GM19239 (cell line): ENCODE measurements around the gene STAT2.
A peak's percentile ranks its signal among the peaks of the same experiment; 100 is the strongest.
"Not testable (repeated sequence)": the region's sequence is repeated elsewhere in the genome, so short reads cannot be mapped to it uniquely, and the experiment has no call there.

Experiments used
- DNase-seq: peaks from one replicate; pipeline ENCODE4 v3.0.0; 2011; ENCODE audit warnings: low spot score; ENCODE audit not compliant: insufficient read length
- FAIRE-seq: peaks from 2 replicates; lab custom pipeline; 2011; peaks lifted over from hg19 to GRCh38; lab: Jason Lieb, UNC

The STAT2 gene

GRCh38 chr12:56362130-56363059 lies 2.5 kb upstream of the STAT2 start, which contains the start of gene APOF:
Gene APOF (minus strand): TSS chr12:56362857. CDS start chr12:56362745, 112 bp downstream.
- FAIRE-seq (no peak), DNase-seq (no peak)

DNA sequence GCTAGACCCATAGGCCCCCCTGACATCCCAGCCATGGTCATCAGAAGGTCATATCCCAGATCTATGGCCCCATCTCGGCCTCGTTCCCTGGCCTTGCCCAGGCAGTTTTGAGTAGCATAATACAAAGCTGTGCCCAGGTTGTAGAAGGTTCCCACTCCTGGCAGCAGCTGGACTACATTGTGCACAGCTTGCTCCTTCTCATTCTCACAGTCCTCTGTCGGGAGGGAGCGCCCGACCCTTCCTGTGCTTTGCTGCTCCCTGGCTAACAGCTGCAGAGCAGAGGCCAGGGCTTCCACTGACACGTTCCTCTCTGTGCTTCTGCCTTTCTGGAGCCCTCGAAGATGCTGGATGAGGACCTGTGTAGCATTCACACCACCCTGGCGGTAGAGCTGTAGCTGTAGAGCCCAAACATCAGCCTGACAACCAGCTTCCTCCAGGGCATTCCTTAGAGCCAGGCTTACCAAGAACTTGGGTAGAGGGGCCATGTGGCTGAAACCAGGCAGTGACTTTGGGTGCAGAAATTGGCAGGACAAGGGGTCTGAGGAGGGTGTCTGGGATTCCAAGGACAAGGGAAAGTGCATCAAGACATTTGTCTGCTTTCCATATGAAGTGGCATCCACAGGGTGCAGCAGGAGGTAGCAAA lies 1.7 kb upstream of the STAT2 start:
- no peak for DNase-seq
- FAIRE-seq: no peak

DNA sequence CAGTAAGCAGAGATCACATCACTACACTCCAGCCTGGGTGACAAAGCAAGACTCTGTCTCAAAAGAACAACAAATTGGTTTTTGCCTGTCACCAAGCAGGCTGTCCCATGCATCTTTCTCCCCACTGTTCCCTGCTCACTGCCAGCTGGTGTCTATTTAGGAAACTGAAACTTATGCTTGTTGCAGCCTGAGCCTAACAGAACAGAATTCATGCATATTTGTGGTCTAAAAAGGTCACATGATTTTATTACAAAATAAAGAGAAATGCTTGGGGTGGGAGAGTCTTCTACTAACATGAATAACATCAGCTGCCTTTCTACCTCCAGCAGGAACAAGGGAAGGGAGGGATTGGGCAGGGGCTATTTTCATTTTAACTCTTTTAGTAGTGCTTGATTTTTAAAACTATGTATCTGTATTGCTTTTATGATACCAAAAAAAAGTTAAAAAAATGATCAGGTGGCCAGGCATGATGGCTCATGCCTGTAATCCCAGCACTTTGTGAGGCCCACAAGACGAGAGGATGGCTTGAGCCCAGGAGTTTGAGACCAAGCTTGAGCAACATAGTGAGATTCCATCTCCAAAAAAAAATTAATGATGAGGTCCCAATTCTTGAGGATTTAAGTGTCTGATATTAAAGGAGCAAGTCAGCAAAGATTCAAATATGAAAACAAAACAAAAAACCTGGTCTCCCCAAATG lies 923 bp downstream of the STAT2 start:
- no peak for DNase-seq
- FAIRE-seq: peak; percentile 91

GRCh38 chr12:56351325-56351724 lies 8.6 kb downstream of the STAT2 start:
- DNase-seq (no peak), FAIRE-seq (no peak)

- no peak for FAIRE-seq
- no peak for DNase-seq
Measured at GRCh38 chr12:56350662-56351061, 9.2 kb downstream of the STAT2 start.

- DNase-seq (no peak), FAIRE-seq (no peak)
Measured at GRCh38 chr12:56348776-56349175, 11.1 kb downstream of the STAT2 start.

GRCh38 chr12:56347255-56347654 lies 12.7 kb downstream of the STAT2 start:
- not testable (repeated sequence) for DNase-seq, FAIRE-seq

DNA sequence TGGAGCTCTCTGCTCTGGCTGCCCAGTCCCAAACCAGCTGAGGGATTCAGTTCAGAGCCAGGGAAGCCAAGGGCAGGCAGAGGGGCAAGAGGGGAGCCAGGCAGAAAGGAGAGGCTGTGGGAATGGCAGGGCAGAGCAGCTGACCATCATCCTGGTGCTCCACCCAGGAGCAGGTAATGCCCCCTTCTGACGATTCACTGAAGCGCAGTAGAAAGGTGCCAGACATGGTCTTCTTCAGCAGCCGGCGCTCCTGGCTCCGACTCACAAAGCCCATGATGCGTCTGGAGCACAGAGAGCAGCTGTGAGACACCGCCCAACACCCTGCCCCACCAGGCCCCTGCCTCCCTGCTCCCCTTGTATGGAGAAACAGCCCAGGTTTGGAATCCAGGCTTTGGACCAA lies 13.2 kb downstream of the STAT2 start:
- FAIRE-seq: no peak
- DNase-seq: no peak

GRCh38 chr12:56342290-56342689 lies 17.6 kb downstream of the STAT2 start:
- not testable (repeated sequence) for DNase-seq, FAIRE-seq

GRCh38 chr12:56341616-56342015 lies 18.3 kb downstream of the STAT2 start:
- no peak for FAIRE-seq
- DNase-seq: no peak

GRCh38 chr12:56339158-56339422 lies 20.8 kb downstream of the STAT2 start:
- no peak for DNase-seq
- FAIRE-seq: no peak

- no peak for DNase-seq
- FAIRE-seq: peak; percentile 88
Measured at GRCh38 chr12:56338308-56339157, 21.4 kb downstream of the STAT2 start, which contains the start of gene IL23A. Gene IL23A (plus strand): TSS chr12:56338884. CDS start chr12:56339045, 161 bp downstream.

DNA sequence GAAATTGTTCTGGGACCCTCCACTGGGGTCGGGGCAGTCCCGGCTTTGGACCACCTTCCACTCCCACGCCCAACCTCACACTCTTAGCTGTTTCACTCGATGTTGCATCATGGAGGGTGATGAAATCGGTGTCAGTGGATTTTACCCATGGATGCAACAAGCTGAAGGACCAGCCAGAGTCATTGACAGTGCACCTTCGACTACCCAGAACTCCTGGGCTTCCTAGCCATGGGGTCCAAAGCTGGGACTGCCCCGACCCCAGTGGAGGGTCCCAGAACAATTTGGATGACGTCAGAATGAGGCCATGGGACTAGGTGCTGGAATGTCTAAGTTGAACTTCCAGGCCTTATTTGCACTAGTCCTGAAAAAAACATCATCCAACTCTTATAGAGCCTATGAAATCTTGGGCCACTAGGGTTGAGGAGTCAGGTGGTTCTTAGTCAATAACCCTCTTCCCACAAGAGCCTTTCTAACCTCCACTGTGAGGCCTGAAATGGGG lies 22.1 kb downstream of the STAT2 start:
- DNase-seq: no peak
- FAIRE-seq: peak; percentile 14

- FAIRE-seq (peak; percentile 72), DNase-seq (no peak)
Measured at GRCh38 chr12:56336361-56337167, 23.3 kb downstream of the STAT2 start.

DNA sequence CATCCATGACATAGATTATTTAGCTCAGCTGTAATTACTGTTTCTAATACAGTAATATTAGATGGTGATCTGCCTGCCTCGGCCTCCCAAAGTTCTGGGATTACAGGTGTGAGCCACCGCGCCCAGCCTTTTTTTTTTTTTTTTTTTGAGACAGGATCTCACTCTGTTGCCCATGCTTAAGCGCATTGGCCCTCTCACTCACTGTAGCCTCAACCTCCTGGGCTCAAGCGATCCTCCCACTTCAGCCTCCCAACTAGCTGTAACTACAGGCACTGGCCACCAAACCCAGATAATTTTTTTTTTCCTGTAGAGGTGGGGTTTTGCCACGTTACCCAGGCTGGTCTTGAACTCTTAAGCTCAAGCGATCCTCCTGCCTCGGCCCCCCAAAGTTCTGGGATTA lies 24.4 kb downstream of the STAT2 start:
- not testable (repeated sequence) for FAIRE-seq, DNase-seq

GRCh38 chr12:56334490-56334793 lies 25.5 kb downstream of the STAT2 start:
- FAIRE-seq: peak; percentile 49
- DNase-seq: no peak

GRCh38 chr12:56333679-56334489 lies 26.0 kb downstream of the STAT2 start, which contains the start of gene PAN2:
Gene PAN2 (minus strand): TSS chr12:56334000. CDS start chr12:56333094, 906 bp downstream.
- DNase-seq: peak; percentile 94
- FAIRE-seq: peak; percentile 87

GRCh38 chr12:56333197-56333678 lies 26.7 kb downstream of the STAT2 start:
- no peak for FAIRE-seq
- no peak for DNase-seq
